Measurements from ENCODE around the gene ADRA2C. TPM values are rescaled to one million over a fixed set of nuclear protein-coding genes. Genes with fewer than 3 reads are reported as not detected.
A peak's percentile ranks its signal among the peaks of the same experiment; 100 is the strongest.

Gene ADRA2C
- total and polyA plus RNA-seq, 2 donors = 1.1 to 5.8 TPM

- Histone ChIP-seq H3K4me3 (ENCODE audit: low read depth, low read length) (no peak overlapping the region), H3K36me3 (ENCODE audit: insufficient read depth) (no peaks in the 10 kb centered on the region), H3K27ac (ENCODE audit: low read depth) (no peak overlapping the region), H3K4me1 (ENCODE audit: insufficient read depth) (no peaks in the 10 kb centered on the region)
- no peak for DNase-seq (ENCODE audit: extremely low spot score)
- 78% methylated on average over 12 of the region's 12 CpGs for WGBS
Measured at GRCh38 chr4:3756343-3757059, 9.7 kb upstream of the ADRA2C start.

- no peak for DNase-seq (ENCODE audit: extremely low spot score)
- no peak overlapping the region for H3K4me3 ChIP-seq (ENCODE audit: low read depth, low read length)
- no peaks in the 10 kb centered on the region for H3K4me1 ChIP-seq (ENCODE audit: insufficient read depth)
- H3K36me3 ChIP-seq (ENCODE audit: insufficient read depth) = no peaks in the 10 kb centered on the region
- WGBS = 91% methylated on average over 15 of the region's 15 CpGs
- H3K27ac ChIP-seq (ENCODE audit: low read depth) = no peak overlapping the region
Measured at GRCh38 chr4:3759236-3759635, 6.9 kb upstream of the ADRA2C start.

- DNase-seq (ENCODE audit: extremely low spot score) = no peak
- 85% methylated on average over 10 of the region's 10 CpGs for WGBS
- no peak overlapping the region for H3K4me3 ChIP-seq (ENCODE audit: low read depth, low read length)
Measured at GRCh38 chr4:3760346-3760745, 5.8 kb upstream of the ADRA2C start.

GRCh38 chr4:3760841-3761240, 5.3 kb upstream of the ADRA2C start:
- Histone ChIP-seq H3K36me3 (ENCODE audit: insufficient read depth) (no peaks in the 10 kb centered on the region), H3K4me1 (ENCODE audit: insufficient read depth) (no peaks in the 10 kb centered on the region), H3K4me3 (ENCODE audit: low read depth, low read length) (no peak overlapping the region), H3K27ac (ENCODE audit: low read depth) (no peak overlapping the region)
- 41% methylated on average over 5 of the region's 5 CpGs for WGBS
- no peak for DNase-seq (ENCODE audit: extremely low spot score)

More at GRCh38 chr4:3760346-3760745, 5.8 kb upstream of the ADRA2C start:
- Histone ChIP-seq H3K4me1 (ENCODE audit: insufficient read depth) (no peaks in the 10 kb centered on the region), H3K36me3 (ENCODE audit: insufficient read depth) (no peaks in the 10 kb centered on the region), H3K27ac (ENCODE audit: low read depth) (no peak overlapping the region)

GRCh38 chr4:3762264-3762663, 3.9 kb upstream of the ADRA2C start:
- WGBS = 89% methylated on average over 8 of the region's 8 CpGs
- no peaks in the 10 kb centered on the region for H3K36me3 ChIP-seq (ENCODE audit: insufficient read depth)
- H3K4me3 ChIP-seq (ENCODE audit: low read depth, low read length) = no peak overlapping the region
- no peak overlapping the region for H3K27ac ChIP-seq (ENCODE audit: low read depth)
- no peak for DNase-seq (ENCODE audit: extremely low spot score)
- no peaks in the 10 kb centered on the region for H3K4me1 ChIP-seq (ENCODE audit: insufficient read depth)

- H3K4me3 ChIP-seq (ENCODE audit: low read depth, low read length) = no peak overlapping the region
- no peak overlapping the region for H3K27ac ChIP-seq (ENCODE audit: low read depth)
- no peaks in the 10 kb centered on the region for H3K36me3 ChIP-seq (ENCODE audit: insufficient read depth)
- H3K4me1 ChIP-seq (ENCODE audit: insufficient read depth) = no peaks in the 10 kb centered on the region
- WGBS = 67% methylated on average over 24 of the region's 24 CpGs
- DNase-seq (ENCODE audit: extremely low spot score) = no peak
Measured at GRCh38 chr4:3762753-3763549, 3.2 kb upstream of the ADRA2C start.

- peak overlapping the region; percentile 43 for H3K4me3 ChIP-seq (ENCODE audit: low read depth, low read length)
- H3K36me3 ChIP-seq (ENCODE audit: insufficient read depth) = no peaks in the 10 kb centered on the region
- no peak overlapping the region for H3K27ac ChIP-seq (ENCODE audit: low read depth)
- H3K4me1 ChIP-seq (ENCODE audit: insufficient read depth) = no peaks in the 10 kb centered on the region
- WGBS = 1% methylated on average over 101 of the region's 101 CpGs
- no peak for DNase-seq (ENCODE audit: extremely low spot score)
Measured at GRCh38 chr4:3765271-3766035, 732 bp upstream of the ADRA2C start.

GRCh38 chr4:3766785-3767569, 792 bp downstream of the ADRA2C start:
- H3K27ac ChIP-seq (ENCODE audit: low read depth) = peak overlapping the region; percentile 39
- WGBS = 8% methylated on average over 107 of the region's 107 CpGs
- DNase-seq (ENCODE audit: extremely low spot score) = no peak
- H3K4me1 ChIP-seq (ENCODE audit: insufficient read depth) = no peaks in the 10 kb centered on the region
- no peaks in the 10 kb centered on the region for H3K36me3 ChIP-seq (ENCODE audit: insufficient read depth)
- H3K4me3 ChIP-seq (ENCODE audit: low read depth, low read length) = peak overlapping the region; percentile 43

- Histone ChIP-seq H3K36me3 (ENCODE audit: insufficient read depth) (no peaks in the 10 kb centered on the region), H3K4me1 (ENCODE audit: insufficient read depth) (no peaks in the 10 kb centered on the region), H3K4me3 (ENCODE audit: low read depth, low read length) (no peak overlapping the region), H3K27ac (ENCODE audit: low read depth) (no peak overlapping the region)
- WGBS = 10% methylated on average over 57 of the region's 58 CpGs
- no peak for DNase-seq (ENCODE audit: extremely low spot score)
Measured at GRCh38 chr4:3767570-3768288, 1.5 kb downstream of the ADRA2C start.

GRCh38 chr4:3768842-3769641, 2.9 kb downstream of the ADRA2C start:
- Histone ChIP-seq H3K4me3 (ENCODE audit: low read depth, low read length) (no peak overlapping the region), H3K27ac (ENCODE audit: low read depth) (no peak overlapping the region), H3K4me1 (ENCODE audit: insufficient read depth) (no peaks in the 10 kb centered on the region), H3K36me3 (ENCODE audit: insufficient read depth) (no peaks in the 10 kb centered on the region)
- DNase-seq (ENCODE audit: extremely low spot score) = no peak
- WGBS = 57% methylated on average over 14 of the region's 14 CpGs

GRCh38 chr4:3769642-3770184, 3.5 kb downstream of the ADRA2C start:
- H3K27ac ChIP-seq (ENCODE audit: low read depth) = no peak overlapping the region
- H3K4me3 ChIP-seq (ENCODE audit: low read depth, low read length) = no peak overlapping the region
- no peaks in the 10 kb centered on the region for H3K36me3 ChIP-seq (ENCODE audit: insufficient read depth)
- 73% methylated on average over 9 of the region's 9 CpGs for WGBS
- no peak for DNase-seq (ENCODE audit: extremely low spot score)
- no peaks in the 10 kb centered on the region for H3K4me1 ChIP-seq (ENCODE audit: insufficient read depth)

All from urinary bladder (tissue), 4 donors.